Endodermal cell (in vitro differentiated cells): ENCODE data around the gene TAF4B. TPM values are rescaled to one million over a fixed set of nuclear protein-coding genes. Genes with fewer than 3 reads are reported as not detected.

Source experiments
- DNase-seq: peaks from one replicate; pipeline ENCODE4 v3.0.0-alpha.2; 2017
- H3K27ac ChIP-seq: 2 replicates; pipeline ENCODE4 v1.5.1; 2013; ENCODE audit warnings: mild to moderate bottlenecking, low read depth, low read length, moderate library complexity
- H3K27me3 ChIP-seq: 2 replicates; pipeline ENCODE4 v1.6.1; 2013; ENCODE audit warnings: mild to moderate bottlenecking, low read length, moderate library complexity; ENCODE audit not compliant: insufficient read depth, control insufficient read depth, poor library complexity, severe bottlenecking
- H3K36me3 ChIP-seq: 2 replicates; pipeline ENCODE4 v1.7.0; 2013; ENCODE audit warnings: mild to moderate bottlenecking, low read length, moderate library complexity; ENCODE audit not compliant: control insufficient read depth, insufficient read depth
- H3K4me1 ChIP-seq: one replicate; pipeline ENCODE4 v1.7.0; 2013; ENCODE audit warnings: low read length; ENCODE audit not compliant: control insufficient read depth, insufficient read depth
- H3K4me3 ChIP-seq: 2 replicates; pipeline ENCODE4 v1.5.1; 2013; ENCODE audit warnings: mild to moderate bottlenecking, low read length, moderate library complexity
- H3K9ac ChIP-seq: 2 replicates; pipeline ENCODE4 v1.6.1; 2013; ENCODE audit warnings: mild to moderate bottlenecking, low read length, moderate library complexity; ENCODE audit not compliant: poor library complexity, severe bottlenecking; ENCODE audit errors: extremely low read depth
- H3K9me3 ChIP-seq: 2 replicates; pipeline ENCODE4 v1.6.1; 2013; ENCODE audit warnings: mild to moderate bottlenecking, low read length, moderate library complexity; ENCODE audit not compliant: control insufficient read depth
- H3K27ac Mint-ChIP-seq: 2 replicates; pipeline ENCODE4 v1.8.0; 2020; ENCODE audit warnings: mixed read lengths
- H3K27me3 Mint-ChIP-seq: 2 replicates; pipeline ENCODE4 v1.8.0; 2021; ENCODE audit warnings: mild to moderate bottlenecking, mixed read lengths; ENCODE audit not compliant: insufficient read depth
- H3K36me3 Mint-ChIP-seq: 2 replicates; pipeline ENCODE4 v1.8.0; 2020; ENCODE audit warnings: low read depth, mixed read lengths
- H3K4me1 Mint-ChIP-seq: 2 replicates; pipeline ENCODE4 v1.8.0; 2020; ENCODE audit warnings: mixed read lengths
- H3K4me3 Mint-ChIP-seq: 2 replicates; pipeline ENCODE4 v1.8.0; 2020; ENCODE audit warnings: mild to moderate bottlenecking, moderate library complexity, mixed read lengths
- H3K9me3 Mint-ChIP-seq: 2 replicates; pipeline ENCODE4 v1.8.0; 2020; ENCODE audit warnings: mild to moderate bottlenecking, mixed read lengths
- CTCF ChIP-seq: fragments of 200-600 bp; sonication (generic); conservative IDR thresholded peaks from 2 replicates; pipeline ENCODE4 v1.5.0; 2021; ENCODE audit warnings: antibody characterized with exemption, mild to moderate bottlenecking
- WGBS, 2 experiments: methylation state at CpG; one replicate each; pipeline versions ENCODE4 v1.1.5 to v1.1.7; 2013; ENCODE audit warnings: missing lambda C conversion rate in 2 of 2, mixed read lengths in 1 of 2; ENCODE audit not compliant: insufficient coverage in 1 of 2, insufficient read length in 1 of 2; 5-methylcytosine and 5-hydroxymethylcytosine counted together
- total RNA-seq, 2 donors: library from RNA; stranded (reverse); fragmentation: NEBNext Ultra II Directional in 1 of 2; extraction: Animal tissue kit (Norgen Biotek cat#: 25700) in 1 of 2; gene quantifications; 2 replicates in 1 of 2; 3 replicates in 1 of 2; pipeline ENCODE4 v1.2.1, GENCODE V29; 2021

Gene TAF4B
- total RNA-seq, 2 donors from 2014 or later = 6.9 to 7.7 TPM

GRCh38 chr18:26407736-26408601, 181.7 kb downstream of the TAF4B start:
- Histone ChIP-seq H3K4me1 (no peaks in the 10 kb centered on the region), H3K4me3 (no peak overlapping the region), H3K9ac (no peak overlapping the region), H3K27ac (no peak overlapping the region), H3K9me3 (no peaks in the 10 kb centered on the region), H3K27me3 (no peaks in the 10 kb centered on the region), H3K36me3 (no peaks in the 10 kb centered on the region)
- Mint-ChIP-seq H3K27ac (no peak overlapping the region), H3K36me3 (no peaks in the 10 kb centered on the region), H3K27me3 (no peaks in the 10 kb centered on the region), H3K4me3 (no peak overlapping the region), H3K4me1 (peaks cover 3% of the 10 kb centered on the region), H3K9me3 (no peaks in the 10 kb centered on the region)
- DNase-seq = no peak
- no peak for TF ChIP-seq CTCF
- WGBS, 2 experiments = 94 to 96% methylated on average over 13 to 16 of the region's 16 CpGs

GRCh38 chr18:26409091-26409490, 182.8 kb downstream of the TAF4B start:
- no peaks in the 10 kb centered on the region for H3K9me3 Mint-ChIP-seq
- TF ChIP-seq CTCF = no peak
- no peaks in the 10 kb centered on the region for H3K27me3 ChIP-seq
- WGBS, 2 experiments = 88 to 100% methylated on average over 2 to 4 of the region's 4 CpGs
- H3K27ac ChIP-seq = no peak overlapping the region
- H3K9ac ChIP-seq = no peak overlapping the region
- no peak for DNase-seq
- no peaks in the 10 kb centered on the region for H3K36me3 ChIP-seq
- H3K9me3 ChIP-seq = no peaks in the 10 kb centered on the region
- H3K4me1 Mint-ChIP-seq = peaks cover 3% of the 10 kb centered on the region
- no peak overlapping the region for H3K4me3 ChIP-seq
- no peak overlapping the region for H3K4me3 Mint-ChIP-seq
- no peak overlapping the region for H3K27ac Mint-ChIP-seq
- H3K4me1 ChIP-seq = no peaks in the 10 kb centered on the region
- H3K27me3 Mint-ChIP-seq = no peaks in the 10 kb centered on the region
- no peaks in the 10 kb centered on the region for H3K36me3 Mint-ChIP-seq

GRCh38 chr18:26414901-26415440, 188.7 kb downstream of the TAF4B start:
- Mint-ChIP-seq H3K4me1 (no peaks in the 10 kb centered on the region), H3K36me3 (no peaks in the 10 kb centered on the region), H3K4me3 (no peak overlapping the region), H3K9me3 (no peaks in the 10 kb centered on the region), H3K27me3 (no peaks in the 10 kb centered on the region), H3K27ac (no peak overlapping the region)
- H3K27ac ChIP-seq = no peak overlapping the region
- no peak overlapping the region for H3K9ac ChIP-seq
- 41 to 42% methylated on average over 4 of the region's 4 CpGs for WGBS, 2 experiments
- H3K27me3 ChIP-seq = no peaks in the 10 kb centered on the region
- DNase-seq = no peak
- H3K4me1 ChIP-seq = no peaks in the 10 kb centered on the region
- no peaks in the 10 kb centered on the region for H3K36me3 ChIP-seq
- H3K4me3 ChIP-seq = no peak overlapping the region
- no peaks in the 10 kb centered on the region for H3K9me3 ChIP-seq
- no peak for TF ChIP-seq CTCF
